H7 (cell line): ENCODE measurements around the gene TLE1. TPM values are rescaled to one million over a fixed set of nuclear protein-coding genes. Genes with fewer than 3 reads are reported as not detected.

Source experiments
- DNase-seq: peaks from one replicate; pipeline ENCODE4 v3.0.0; 2012
- H3K27me3 ChIP-seq: 2 replicates; pipeline ENCODE4 v1.6.0; 2011; ENCODE audit warnings: mild to moderate bottlenecking, low read length; ENCODE audit not compliant: control insufficient read depth, insufficient read depth
- H3K36me3 ChIP-seq: replicated peaks from 2 replicates; pipeline ENCODE4 v1.5.1; 2011; ENCODE audit warnings: low read length; ENCODE audit not compliant: control insufficient read depth, insufficient read depth
- H3K4me3 ChIP-seq: 2 replicates; pipeline ENCODE4 v1.5.1; 2011; ENCODE audit warnings: low read depth, mild to moderate bottlenecking, control low read depth, low read length, moderate library complexity; ENCODE audit not compliant: insufficient read depth
- total RNA-seq: library from RNA; depleted of rRNA; stranded (reverse); fragments of >200 nt; shearing (Covaris generic); gene quantifications from 2 replicates; pipeline ENCODE4 v1.2.3, GENCODE V29; 2014

TLE1 gene
- total RNA-seq, 1 experiment from 2014 or later = 84.1 TPM

DNA sequence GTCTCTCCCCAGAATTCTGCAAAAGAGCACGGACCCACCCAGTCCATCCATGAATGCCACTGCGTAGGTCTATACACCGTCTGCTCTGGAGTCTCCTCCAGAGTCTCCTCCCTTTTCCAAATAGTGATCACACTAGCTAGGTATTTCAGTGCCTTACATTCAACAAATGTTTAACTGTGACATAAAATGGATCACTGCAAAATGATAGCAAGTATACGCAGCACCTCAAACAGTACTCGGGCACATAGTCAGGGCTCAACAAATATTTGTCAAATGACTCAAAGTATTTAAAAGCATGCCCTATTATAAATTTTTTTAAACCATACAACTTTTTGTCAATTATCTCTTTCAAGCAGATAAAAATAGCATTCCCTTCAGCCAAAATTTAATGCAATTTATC lies 60.5 kb downstream of the TLE1 start:
- DNase-seq = no peak
- Histone ChIP-seq H3K4me3 (no peak overlapping the region), H3K27me3 (no peaks in the 10 kb centered on the region), H3K36me3 (peaks cover 2% of the 10 kb centered on the region)

DNA sequence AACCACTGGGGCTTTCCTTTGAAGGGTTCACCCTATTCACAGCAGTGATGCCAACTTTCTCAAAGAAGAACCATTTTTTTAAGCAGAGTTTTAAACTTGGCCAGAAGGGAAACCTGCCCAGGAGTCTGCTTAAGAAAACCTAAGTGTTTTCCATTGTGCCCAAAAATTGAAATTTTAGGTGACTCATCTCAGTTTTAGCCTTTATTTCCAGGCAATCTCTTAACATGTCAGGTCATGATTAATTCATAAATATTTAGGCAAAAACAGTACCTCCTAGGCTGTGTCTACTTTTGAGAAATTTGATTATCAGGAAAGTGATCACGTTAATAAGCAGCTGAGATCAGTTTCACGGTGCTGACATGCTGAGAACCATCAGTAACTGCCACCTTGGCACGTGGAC lies 61.9 kb downstream of the TLE1 start:
- H3K36me3 ChIP-seq = peaks cover under 1% of the 10 kb centered on the region
- no peak for DNase-seq
- no peak overlapping the region for H3K4me3 ChIP-seq
- no peaks in the 10 kb centered on the region for H3K27me3 ChIP-seq

DNA sequence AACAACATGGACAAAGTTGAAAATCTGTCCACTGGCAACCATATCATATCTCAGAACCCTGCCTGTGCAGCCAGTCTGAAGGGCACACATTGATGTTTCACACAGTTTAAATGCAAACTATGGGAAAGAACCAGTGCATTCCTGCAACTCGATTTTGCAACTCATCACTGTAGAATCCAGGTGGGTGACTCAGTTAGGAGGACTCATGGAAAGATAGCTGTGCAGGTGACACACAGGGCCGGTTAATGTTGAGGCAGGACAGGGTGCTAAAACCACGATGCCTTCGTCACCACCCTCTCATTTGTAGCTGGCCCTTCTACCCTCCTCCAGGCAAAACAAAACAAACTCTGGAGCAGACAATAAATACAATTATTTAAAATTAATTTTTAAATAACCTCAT lies 62.8 kb downstream of the TLE1 start:
- Histone ChIP-seq H3K4me3 (no peak overlapping the region), H3K27me3 (no peaks in the 10 kb centered on the region), H3K36me3 (no peaks in the 10 kb centered on the region; the same call in 1 of the 2 replicates)
- no peak for DNase-seq

DNA sequence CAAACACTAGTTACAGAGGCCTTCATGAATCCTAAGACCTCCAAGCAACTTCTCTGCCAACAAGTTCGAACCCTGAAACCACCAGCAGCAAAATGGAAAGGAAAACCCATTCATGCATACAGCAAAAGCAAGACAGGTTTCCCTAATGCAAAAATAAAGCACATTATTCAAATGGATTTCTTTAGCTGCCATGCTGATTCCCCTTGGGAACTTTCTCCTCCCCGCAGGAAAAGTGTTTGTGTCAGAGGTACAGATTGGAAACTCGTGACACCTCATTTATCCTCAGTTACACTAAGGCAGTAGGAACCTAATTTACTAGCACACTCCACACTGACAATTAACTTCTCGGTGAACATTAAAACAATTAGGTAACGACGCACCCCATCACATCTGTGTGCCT lies 63.4 kb downstream of the TLE1 start:
- Histone ChIP-seq H3K27me3 (no peaks in the 10 kb centered on the region), H3K36me3 (no peaks in the 10 kb centered on the region; the same call in 1 of the 2 replicates)
- no peak for DNase-seq

DNA sequence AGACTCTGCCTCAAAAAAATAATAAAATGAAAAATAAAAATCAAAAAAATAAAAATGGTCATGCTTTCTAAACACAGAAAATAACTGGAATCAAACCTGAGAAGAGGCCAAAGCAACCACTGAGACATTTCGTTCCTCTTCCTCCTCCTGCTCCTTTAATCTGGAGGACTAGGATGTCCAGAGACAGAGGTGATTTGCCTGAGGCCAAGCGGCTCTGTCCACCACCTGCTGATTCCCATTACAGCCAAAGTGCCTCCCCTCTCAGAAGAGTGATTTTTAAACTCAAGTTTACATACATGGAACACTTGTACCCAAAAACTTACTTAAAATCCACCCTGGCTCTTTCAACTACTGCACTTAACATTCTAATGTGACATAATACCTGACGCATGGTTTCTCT lies 65.6 kb downstream of the TLE1 start:
- Histone ChIP-seq H3K36me3 (peaks cover 7% of the 10 kb centered on the region), H3K4me3 (no peak overlapping the region), H3K27me3 (no peaks in the 10 kb centered on the region)
- no peak for DNase-seq

More for the DNA sequence above, 63.4 kb downstream of the TLE1 start:
- no peak overlapping the region for H3K4me3 ChIP-seq

DNA sequence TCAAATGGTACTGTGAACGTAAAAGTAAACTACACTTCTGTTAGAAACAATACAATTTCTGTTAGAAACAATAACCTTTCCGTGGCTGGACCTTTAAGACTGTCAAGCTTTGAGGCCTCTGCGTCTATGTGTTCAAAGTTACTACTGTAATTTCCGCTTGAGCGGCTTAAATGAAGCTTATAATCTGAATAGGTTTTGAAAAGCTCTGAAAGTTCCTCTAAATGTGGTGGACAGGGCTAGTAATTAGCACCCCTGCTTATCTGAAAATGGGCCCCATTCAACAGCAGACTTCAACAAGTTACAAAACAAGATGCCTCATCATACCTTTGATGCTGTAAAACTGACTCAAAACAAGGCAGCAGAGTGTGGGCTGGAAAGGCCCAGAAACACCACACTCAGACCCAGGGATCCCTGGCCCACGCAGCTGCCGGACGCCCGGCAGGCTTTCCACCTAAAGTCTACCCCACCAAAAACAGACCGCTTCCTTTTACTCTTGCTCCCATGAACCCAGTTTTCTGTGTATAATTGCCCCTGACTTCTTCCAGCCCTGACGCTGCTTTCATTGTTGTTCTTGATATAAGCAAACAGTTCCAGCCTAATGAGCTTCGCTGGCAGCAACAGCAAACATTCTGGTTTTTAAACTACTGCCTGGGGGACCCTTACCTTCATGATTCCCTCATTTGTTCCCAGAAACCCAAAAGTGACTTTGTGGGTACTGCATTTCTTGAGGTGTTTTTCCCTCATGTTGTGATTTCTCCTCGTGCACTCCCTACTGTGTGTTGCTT lies 66.7 kb downstream of the TLE1 start:
- no peaks in the 10 kb centered on the region for H3K27me3 ChIP-seq
- DNase-seq = no peak
- H3K36me3 ChIP-seq = peaks cover 7% of the 10 kb centered on the region
- H3K4me3 ChIP-seq = no peak overlapping the region

DNA sequence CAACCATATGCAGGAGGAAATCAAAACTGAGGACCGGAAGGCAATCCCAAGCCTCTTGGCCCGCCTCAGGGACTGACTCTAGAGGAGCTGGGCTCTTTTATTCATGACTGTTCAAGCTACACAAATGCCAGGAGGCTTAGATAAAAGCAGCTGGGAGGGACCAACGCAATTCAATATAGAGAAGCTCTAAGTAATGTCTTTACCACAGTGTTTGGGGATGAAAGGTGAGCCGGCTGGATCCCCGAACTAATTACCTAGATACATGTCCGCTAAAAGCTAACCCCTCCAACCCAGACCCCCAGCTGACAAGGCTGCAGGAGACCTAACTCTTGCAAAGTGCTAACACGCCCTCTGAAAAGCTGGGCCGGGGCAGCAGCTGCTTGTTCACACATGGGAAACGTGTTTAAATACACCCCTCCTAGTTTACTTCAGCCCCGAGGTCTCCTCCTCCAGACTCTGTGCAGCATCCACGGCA lies 67.5 kb downstream of the TLE1 start:
- peak; percentile 67 for DNase-seq
- Histone ChIP-seq H3K4me3 (no peak overlapping the region), H3K27me3 (no peaks in the 10 kb centered on the region), H3K36me3 (peaks cover 7% of the 10 kb centered on the region)

DNA sequence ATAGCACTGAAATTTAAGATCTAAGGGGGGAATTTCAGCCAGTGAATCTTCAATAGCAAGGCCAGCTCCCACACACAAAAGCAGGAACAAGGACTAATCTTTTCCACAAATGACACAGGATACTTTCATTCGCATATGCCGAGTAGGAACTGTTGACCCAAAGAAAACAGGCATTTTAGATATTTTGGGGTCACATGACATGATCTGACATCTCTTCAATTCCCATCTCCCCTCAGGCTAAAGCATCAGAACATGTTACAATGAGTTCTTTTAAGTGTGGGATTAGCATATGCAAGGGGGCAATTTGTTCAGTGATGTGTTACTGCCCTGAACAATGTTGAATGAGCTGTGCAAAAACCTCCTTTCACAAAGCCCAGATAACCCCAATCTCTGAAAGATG lies 68.2 kb downstream of the TLE1 start:
- peaks cover 7% of the 10 kb centered on the region for H3K36me3 ChIP-seq
- no peak overlapping the region for H3K4me3 ChIP-seq
- no peak for DNase-seq
- H3K27me3 ChIP-seq = no peaks in the 10 kb centered on the region

DNA sequence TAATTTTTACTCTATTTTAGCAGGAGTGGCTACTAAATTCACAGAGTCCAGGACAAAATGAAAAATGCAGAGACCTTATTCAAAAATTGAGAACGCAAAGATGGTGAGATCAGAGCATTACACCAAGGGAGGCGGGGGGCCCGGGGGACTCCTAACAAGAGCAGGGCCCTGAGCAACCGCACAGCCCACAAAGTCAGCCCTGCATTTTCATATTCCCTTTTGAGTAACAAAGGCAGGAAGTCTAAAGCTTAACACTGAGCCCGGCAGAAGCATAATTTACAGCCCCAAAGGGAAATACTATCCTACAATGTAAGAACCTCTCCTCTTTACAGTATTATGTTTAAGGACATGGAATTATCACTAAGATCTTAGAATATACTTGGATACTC lies 69.4 kb downstream of the TLE1 start:
- no peak for DNase-seq
- Histone ChIP-seq H3K27me3 (no peaks in the 10 kb centered on the region), H3K36me3 (peaks cover 7% of the 10 kb centered on the region), H3K4me3 (no peak overlapping the region)

DNA sequence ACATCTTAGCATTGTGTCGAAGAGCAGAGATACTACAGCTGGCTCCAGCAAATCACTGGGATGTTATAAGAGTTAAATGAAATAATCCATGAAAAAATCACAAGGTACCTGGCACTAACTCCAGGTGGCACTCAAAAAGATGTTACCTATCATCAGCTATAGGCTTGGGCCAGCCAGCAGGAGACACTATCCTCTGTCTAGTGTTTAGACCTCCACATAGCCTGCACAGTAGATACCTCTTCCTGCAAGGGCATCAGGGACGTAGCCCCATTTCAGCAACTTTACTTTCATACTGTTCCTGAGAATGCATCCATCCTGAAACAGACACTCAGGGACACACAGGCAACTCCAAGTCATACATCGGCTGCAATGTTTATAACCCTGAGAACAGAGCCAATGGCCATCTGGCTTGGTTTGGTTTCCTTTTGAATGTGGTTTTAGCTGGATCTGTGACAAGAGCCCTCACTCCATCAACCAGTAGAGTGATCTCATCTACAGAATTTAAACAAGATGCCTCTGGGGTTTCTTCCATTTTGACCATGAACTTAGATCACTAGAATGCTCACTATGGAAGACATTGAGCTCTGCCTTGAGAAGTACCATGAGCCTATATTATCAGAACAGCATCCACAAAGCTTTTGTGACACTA lies 69.9 kb downstream of the TLE1 start:
- H3K36me3 ChIP-seq = peaks cover 8% of the 10 kb centered on the region
- no peak overlapping the region for H3K4me3 ChIP-seq
- H3K27me3 ChIP-seq = no peaks in the 10 kb centered on the region
- no peak for DNase-seq

DNA sequence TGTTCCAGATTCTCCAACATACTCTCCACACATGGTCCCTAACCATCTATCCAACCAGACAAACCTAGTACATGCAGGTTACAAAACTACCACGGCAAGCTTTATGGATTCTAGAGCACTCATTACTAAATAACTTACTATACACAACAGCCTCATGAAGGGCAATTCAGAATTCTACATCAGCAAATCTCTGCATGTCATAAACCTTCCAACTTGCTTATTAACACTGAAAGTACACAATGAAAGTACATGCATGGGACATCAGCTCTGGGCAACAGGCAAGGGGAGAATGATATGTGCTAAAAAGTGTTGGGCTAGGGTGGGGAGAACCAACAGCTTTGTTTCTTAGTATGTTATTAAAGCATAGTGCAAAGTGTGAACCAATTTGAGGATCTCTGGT lies 70.4 kb downstream of the TLE1 start:
- Histone ChIP-seq H3K27me3 (no peaks in the 10 kb centered on the region), H3K36me3 (peaks cover 11% of the 10 kb centered on the region), H3K4me3 (no peak overlapping the region)
- no peak for DNase-seq

DNA sequence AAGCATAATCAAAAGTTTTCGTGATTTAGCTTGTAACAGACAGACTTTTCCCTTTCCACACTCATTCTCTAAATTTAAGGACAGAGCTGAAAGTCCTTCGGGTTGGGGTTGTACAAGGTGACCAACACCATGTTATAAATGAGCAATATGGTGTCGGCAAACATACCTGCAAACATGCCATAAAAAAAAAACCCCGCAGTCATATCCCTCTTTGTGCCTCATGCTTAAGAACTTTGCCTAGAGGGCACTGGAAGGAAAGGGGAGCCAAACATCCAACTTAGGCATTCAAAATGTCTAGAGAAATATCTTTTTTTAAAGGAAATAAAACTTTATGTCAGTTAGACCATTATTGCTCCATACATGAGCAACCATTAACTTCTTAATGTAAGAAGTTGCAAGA lies 73.2 kb downstream of the TLE1 start:
- Histone ChIP-seq H3K36me3 (peaks cover 23% of the 10 kb centered on the region), H3K4me3 (no peak overlapping the region), H3K27me3 (no peaks in the 10 kb centered on the region)
- DNase-seq = no peak

DNA sequence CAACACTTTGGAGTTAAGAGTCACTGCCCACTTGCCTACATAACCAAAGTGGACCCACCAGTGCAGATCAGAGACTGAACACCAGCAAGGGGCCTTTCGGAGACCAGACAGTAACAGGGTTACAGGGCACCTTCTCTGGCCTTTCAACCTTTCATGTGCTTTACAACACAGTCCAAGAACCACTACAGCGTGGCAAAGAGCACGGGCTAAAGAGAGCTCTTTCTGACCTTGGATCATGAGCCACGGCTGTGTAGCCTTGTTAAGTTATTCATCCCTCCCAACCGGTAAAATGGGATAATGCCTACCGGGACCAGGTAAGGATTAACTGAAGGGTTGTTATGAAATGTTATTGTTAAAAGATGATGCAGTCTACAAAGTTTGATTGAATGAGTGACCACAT lies 75.0 kb downstream of the TLE1 start:
- H3K4me3 ChIP-seq = no peak overlapping the region
- no peaks in the 10 kb centered on the region for H3K27me3 ChIP-seq
- H3K36me3 ChIP-seq = peaks cover 31% of the 10 kb centered on the region
- no peak for DNase-seq

DNA sequence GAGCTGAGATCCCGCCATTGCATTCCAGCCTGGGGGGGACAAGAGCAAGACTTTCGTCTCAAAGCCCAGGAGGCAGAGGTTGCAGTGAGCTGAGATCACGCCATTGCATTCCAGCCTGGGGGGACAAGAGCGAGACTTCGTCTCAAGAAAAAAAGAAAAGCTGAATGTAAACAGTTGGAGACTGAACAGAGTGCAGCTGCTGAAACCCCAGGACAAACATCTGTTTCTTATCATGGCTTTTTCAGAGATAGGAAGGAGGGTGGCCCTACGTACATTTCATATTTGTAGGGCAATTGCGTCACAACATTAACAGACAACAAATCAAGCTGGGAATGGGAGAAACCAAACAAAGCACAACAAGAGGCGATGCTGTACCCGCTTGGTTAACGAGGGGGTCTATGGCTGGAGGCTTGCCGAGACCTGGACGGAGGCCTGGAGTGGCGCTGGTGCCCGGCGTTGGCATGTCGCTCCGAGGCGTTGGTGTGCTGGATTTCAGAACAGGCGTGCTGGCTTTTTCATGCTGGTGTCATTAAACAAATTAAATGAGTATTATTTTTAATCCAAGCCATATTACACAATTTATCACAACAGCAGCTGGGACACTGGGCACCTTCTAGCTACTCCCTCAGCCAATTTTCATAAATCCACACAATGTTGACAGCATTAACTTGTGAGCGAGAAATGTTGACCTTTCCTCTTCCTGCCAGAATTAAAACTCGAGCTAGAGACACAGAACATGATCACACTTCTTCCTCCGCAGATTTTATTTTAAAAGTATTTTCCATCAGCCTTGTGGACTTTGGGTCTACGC lies 76.1 kb downstream of the TLE1 start:
- DNase-seq = no peak
- Histone ChIP-seq H3K4me3 (no peak overlapping the region), H3K27me3 (no peaks in the 10 kb centered on the region), H3K36me3 (peaks cover 29% of the 10 kb centered on the region)

DNA sequence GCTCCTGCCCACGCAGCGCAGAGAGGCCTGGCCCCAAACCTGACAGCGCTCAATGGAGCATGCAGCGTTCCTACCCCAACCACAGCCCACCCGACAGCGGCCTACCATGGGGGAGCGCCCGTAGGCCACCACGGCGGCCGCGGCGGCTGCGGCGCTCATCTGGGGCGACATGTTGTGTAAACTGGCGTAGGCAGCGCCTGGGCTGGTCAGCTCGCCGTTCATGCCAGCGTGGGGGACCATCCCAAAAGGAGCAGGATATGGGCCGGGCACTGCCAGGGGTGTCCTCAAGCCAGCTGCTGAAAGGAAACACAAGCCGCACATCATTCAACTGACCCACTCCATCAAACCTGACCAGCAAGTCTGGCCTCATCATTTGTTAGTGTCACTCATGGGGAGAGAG lies 77.7 kb downstream of the TLE1 start:
- H3K36me3 ChIP-seq = peaks cover 35% of the 10 kb centered on the region
- no peak for DNase-seq
- no peak overlapping the region for H3K4me3 ChIP-seq
- no peaks in the 10 kb centered on the region for H3K27me3 ChIP-seq
